GM18505 (cell line): ENCODE results near the gene SWAP70.

Experiments
- ATAC-seq: cut with Tn5 transposase; IDR thresholded peaks from one replicate; pipeline ENCODE4 v1.9.1; 2021; ENCODE audit not compliant: unreplicated experiment
- POLR2A ChIP-seq: IDR thresholded peaks from 4 replicates; pipeline ENCODE4 v1.6.1; 2011; ENCODE audit warnings: borderline replicate concordance; ENCODE audit not compliant: insufficient read depth, insufficient read length; ENCODE audit errors: extremely low read depth

The SWAP70 gene

GRCh38 chr11:9662273-9662672, 1.6 kb upstream of the SWAP70 start:
- no peak for ATAC-seq
- TF ChIP-seq POLR2A = no peak

- ATAC-seq = peak; percentile 41
- TF ChIP-seq POLR2A = peak; percentile 8
Observed at GRCh38 chr11:9664276-9665171, 647 bp downstream of the SWAP70 start.

DNA sequence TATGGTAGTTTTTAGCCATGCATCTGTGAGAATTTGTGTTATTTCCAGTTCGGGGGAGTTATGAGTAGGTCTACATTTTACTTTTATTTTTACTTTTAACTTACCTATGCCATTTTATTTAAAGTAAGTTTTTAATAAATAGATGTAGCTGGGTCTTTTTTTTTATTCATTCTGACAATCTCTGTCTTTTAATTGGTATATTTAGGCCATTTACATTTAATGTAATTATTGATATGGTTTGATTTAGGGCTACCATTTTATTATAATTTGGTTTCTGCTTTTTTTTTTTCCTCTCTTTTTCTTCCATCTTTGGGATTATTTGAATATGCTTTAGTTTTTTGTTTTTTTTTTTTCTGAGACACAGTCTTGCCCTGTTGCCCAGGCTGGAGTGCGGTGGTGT, 1.9 kb downstream of the SWAP70 start:
- TF ChIP-seq POLR2A = no peak
- no peak for ATAC-seq

DNA sequence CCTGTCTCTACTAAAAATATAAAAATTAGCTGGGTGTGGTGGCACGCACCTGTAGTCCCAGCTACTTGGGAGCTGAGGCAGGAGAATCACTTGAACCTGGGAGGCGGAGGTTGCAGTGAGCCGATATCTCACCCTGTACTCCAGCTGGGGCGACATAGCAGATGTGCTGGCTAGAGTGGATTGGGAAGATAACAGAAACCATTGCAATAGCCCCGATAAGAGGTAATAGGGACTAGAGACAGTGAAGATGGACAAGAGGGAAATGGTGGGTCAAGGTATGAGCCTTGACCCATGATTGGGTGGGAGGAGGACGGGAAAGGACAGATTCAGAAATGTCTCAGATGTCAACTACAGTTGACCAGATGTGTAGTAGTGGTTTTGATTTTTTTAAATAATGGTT, 6.1 kb downstream of the SWAP70 start:
- no peak for TF ChIP-seq POLR2A
- ATAC-seq = no peak

- ATAC-seq = no peak
- TF ChIP-seq POLR2A = no peak
Observed at GRCh38 chr11:9672288-9672916, 8.5 kb downstream of the SWAP70 start.

GRCh38 chr11:9672918-9673317, 9.0 kb downstream of the SWAP70 start:
- TF ChIP-seq POLR2A = no peak
- ATAC-seq = no peak

DNA sequence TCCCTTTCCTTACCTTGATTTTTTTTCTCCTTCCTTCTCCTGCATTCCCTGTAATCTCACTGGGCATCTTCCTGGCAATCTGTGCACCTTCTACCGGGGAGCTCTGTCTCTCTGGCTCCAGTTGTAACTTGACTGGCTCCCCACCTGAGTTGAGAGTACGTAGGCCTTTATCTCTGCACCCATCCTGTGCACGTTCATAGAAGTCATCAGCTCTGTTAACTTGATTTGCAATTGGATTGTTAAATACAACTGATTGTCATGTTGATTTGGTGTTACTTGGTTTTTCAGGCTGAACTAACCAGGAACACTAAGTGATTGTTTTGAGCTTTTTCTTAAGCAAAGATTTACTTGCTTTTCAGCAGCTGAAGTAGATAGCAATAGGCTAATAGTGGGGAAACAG, 11.8 kb downstream of the SWAP70 start:
- TF ChIP-seq POLR2A = no peak

DNA sequence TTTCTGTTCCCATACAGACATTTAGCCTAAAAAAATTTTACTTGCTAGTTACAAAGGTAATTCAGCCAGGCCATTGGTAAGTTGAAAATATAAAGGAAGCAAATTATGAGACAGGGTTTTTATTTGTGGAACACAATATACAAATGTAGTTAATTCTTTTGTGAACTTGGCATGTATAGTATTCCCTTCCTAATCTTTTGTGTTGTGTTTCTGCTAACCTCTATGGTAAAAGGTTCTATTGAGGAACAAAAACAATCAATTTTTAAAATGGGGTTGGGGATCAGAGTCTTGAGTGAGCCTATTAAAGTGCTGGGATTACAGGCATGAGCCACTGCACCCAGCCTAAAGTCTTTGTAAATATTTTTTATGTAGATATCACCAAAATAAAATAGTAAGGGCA, 14.1 kb downstream of the SWAP70 start:
- ATAC-seq = no peak
- no peak for TF ChIP-seq POLR2A

More for the DNA sequence above, 11.8 kb downstream of the SWAP70 start:
- no peak for ATAC-seq

- ATAC-seq = no peak
- TF ChIP-seq POLR2A = no peak
Observed at GRCh38 chr11:9678576-9678975, 14.7 kb downstream of the SWAP70 start.

DNA sequence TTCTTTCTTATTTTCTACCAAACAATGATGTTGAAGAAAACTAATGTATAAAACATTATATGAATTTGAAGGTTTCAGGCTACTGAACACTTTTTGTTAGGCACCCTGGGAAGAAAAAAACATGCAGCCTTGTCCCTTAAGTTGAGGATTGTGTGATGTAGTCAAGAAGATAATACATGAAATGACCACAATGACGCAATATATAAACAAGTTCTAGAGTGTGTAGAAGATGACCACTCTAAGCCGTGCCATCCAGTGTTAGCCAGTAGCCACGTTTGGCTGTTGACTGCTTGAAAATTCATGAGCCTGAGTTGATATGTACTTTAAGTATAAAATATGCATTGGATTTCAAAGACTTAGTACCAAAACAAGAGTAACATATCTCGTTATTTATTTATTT, 16.2 kb downstream of the SWAP70 start:
- no peak for TF ChIP-seq POLR2A
- ATAC-seq = no peak

- no peak for ATAC-seq
- TF ChIP-seq POLR2A = no peak
Observed at GRCh38 chr11:9681583-9682372, 17.9 kb downstream of the SWAP70 start.

GRCh38 chr11:9687711-9688477, 24.0 kb downstream of the SWAP70 start:
- no peak for TF ChIP-seq POLR2A
- ATAC-seq = no peak
